ENCODE measurements around the gene MKLN1.

MKLN1 gene

GRCh38 chr7:131471250-131472004, 143.8 kb downstream of the MKLN1 start:
- no peak for DNase-seq

- no peak for DNase-seq
Measured at GRCh38 chr7:131476740-131477139, 149.1 kb downstream of the MKLN1 start.

GRCh38 chr7:131480384-131481315, 153.0 kb downstream of the MKLN1 start:
- no peak for DNase-seq

DNA sequence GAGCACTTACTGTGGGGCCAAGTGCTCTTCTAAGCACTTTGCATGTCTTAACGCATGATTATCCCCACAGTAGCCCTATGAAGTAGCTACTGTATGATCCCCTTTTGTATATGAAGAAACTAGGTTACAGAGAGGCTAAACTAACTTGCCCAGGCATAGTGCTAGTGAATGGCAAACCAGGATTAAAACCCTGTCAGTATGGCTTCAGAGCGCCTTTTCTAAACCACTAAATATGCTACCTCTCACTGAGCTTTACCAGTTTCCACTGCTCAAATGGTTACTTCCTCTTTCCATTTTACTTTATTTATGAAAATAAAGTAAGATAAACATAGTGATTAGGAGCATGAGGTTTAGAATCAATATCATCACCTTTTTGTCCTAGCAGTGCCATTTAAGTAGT, 155.1 kb downstream of the MKLN1 start:
- DNase-seq: no peak

DNA sequence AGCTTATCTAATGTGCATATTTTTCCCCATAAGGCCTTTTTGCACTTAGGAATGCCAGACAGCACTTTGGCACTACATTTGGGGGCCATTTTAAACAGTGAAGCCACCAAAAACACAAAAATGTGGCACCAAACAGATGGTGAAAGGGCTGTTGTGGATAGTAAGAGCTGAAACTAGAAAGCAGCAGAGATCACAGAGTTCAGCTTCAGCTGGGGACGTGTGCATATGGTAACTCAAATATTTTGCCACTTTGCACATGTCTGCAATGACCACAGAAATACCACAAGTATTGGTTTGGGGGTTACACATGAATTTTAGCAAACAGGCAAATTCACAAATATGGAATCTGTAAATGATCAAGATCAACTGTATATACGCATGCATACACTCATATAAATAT, 155.9 kb downstream of the MKLN1 start:
- DNase-seq: no peak

DNA sequence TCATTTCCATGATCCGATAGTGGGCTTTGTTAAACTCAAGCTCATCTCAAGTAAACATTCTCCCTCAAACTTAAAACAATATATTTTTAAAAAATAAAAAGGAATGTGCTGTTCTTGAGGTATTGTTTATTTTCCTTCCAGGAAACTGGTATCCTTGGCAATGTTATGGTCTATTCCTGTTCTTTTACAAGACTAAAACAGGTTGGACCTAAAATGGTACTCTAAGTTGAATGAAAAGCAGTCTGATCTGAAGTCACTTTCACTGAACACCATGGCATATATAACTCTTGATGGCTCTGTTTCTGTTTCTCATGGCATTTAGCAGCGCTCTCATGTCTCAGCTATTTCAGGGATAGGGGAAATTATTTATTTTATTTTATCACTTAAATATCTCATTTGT, 158.7 kb downstream of the MKLN1 start:
- no peak for DNase-seq

GRCh38 chr7:131487217-131487616, 159.5 kb downstream of the MKLN1 start:
- DNase-seq: no peak

DNA sequence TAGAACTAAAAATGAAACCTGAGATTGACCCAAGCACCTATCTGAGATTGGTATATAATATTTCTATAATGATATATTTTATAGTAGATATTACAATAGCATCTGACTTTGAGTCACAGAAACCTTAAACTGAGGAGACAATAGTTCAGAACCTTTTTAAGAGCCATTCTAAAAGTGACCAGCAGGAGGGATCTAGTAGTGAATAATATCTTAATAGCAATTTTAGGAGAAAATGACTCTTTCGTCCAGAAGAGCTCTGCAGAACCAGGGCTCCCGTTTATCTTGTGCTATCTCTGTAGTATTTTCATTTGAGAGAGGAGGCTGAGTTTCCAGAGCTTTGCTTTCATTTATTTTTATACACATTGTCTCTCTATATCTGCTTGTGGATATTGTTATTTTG, 160.7 kb downstream of the MKLN1 start:
- DNase-seq: no peak

- no peak for DNase-seq
Measured at GRCh38 chr7:131489196-131489595, 161.5 kb downstream of the MKLN1 start.

DNA sequence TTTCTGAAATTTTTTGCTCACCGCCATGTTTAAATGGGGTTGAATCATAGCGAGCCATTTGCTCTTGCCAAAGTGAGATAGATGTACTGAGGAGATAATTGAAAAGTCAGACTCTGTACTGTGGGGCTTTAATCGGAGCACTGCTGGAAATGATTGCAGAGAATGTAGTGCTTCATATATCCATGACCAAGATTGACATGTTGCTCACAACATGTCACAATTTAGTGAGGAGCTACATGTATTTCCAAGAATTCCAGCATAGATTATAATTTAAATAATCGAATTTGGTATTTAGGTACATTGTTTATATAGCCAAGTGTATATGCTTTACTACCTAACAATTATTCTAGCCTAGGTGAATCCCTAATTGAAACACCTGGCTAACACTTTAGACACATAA, 162.2 kb downstream of the MKLN1 start:
- DNase-seq: no peak

- no peak for DNase-seq
Measured at GRCh38 chr7:131493081-131493480, 165.4 kb downstream of the MKLN1 start.

- no peak for DNase-seq
Measured at GRCh38 chr7:131493581-131493980, 165.9 kb downstream of the MKLN1 start.

- no peak for DNase-seq
Measured at GRCh38 chr7:131494182-131494581, 166.5 kb downstream of the MKLN1 start.

GRCh38 chr7:131495669-131496498, 168.2 kb downstream of the MKLN1 start:
- no peak for DNase-seq

DNA sequence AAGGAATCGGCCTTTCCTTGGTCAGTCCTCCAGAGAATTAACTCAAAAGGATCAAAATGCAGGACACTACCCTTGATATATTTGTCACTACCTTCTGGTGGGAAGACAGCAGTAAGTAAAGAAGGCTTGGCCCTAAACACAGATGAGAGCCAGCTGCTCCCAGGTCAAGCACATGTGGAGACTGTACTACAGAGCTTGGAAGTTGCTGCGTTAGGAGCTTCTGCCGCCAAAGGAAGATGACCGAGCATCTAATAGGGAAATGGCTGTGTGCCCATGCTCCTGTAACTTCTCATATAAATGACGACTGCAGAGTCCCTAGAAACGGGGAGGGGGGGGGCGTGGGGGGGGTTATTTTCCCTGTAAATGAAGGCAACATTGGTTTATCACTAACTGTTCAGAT, 169.8 kb downstream of the MKLN1 start:
- DNase-seq: no peak

DNA sequence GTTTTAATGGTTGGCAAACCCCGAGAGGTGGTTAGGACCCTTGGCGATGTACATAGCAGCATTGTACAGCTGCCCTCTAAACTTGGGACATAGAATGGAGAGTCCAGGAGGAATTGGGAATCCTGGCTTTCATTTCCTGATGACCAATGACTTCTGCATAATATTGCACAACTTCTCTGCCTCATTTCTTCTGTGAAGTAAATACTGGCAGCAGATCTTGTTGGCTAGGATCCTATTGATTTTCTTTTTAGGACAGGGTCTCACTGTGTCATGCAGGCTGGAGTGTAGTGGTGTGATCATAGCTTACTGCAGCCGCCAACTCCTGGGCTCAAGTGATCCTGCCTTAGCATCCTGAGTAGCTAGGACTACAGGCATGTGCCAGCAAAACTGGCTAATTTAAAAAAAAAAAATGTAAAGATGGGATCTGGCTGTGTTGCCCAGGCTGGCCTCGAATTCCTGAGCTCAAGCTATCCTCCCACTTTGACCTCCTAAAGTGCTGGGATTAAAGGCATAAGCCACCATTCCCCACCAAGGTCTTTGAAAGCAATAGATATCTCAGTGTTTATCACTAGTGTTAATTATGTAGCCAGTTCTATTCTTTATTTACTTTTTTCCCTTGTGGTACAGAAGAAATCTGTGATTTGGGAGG, 170.7 kb downstream of the MKLN1 start:
- no peak for DNase-seq

DNA sequence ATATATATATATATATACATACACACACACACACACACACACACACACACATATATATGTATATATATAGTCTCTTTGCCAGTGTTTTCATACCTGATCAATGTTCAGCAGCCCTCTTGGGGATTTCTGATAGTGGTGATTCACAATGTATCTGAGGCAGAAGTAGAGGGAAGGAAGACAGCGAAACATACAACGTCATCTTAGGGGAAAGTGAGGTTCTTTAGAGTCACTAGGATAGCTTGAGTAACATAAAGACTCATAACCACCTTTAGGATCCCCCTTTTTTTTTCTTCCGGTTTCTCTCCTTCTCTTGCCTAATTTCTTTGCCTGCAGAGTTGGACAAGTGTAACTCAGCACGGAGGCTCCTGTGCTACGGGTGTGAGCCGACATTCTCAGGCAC, 172.1 kb downstream of the MKLN1 start:
- DNase-seq: no peak

- no peak for DNase-seq
Measured at GRCh38 chr7:131500357-131500756, 172.7 kb downstream of the MKLN1 start.

- peak; percentile 21 to 32 for DNase-seq
Measured at GRCh38 chr7:131501422-131501821, 173.7 kb downstream of the MKLN1 start.

- DNase-seq: no peak
Measured at GRCh38 chr7:131501930-131502685, 174.4 kb downstream of the MKLN1 start.

DNA sequence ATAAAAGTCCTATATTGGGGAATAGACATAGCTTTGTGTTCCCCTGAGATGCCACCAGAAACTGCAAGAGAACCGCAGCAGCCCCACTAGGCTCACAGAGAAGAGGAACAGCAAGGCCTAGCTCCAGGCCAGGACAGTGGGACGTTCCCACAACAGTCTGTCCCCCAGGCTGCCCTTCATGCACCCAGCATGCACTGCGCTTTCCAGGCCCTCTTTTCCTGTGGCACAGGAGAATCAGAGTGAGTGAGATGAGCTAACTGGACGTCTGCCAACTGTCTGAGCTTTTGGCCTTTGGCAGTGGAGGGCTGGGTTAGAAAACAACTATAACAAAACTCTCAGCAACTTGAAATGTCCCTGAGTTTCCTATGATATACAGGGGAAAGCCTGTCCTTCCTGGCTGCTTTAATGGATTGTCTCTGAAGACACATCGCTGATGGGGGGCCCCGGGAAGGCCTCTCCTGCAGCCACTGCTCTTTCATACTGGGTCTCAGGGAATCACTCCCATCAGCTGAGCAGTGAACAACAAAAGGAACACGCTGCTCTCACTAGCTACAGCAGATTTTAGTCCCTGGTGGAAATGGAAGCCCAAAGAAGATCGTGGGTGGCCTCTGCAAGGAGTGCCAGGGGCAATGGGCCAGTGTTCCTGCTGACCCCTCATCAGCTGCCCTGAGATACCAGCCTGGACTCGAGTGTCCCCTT, 175.3 kb downstream of the MKLN1 start:
- DNase-seq: no peak
